GM12878 (cell line): Measurements from ENCODE around the gene CAMLG. TPM values are rescaled to one million over a fixed set of nuclear protein-coding genes. Genes with fewer than 3 reads are reported as not detected.
"Not testable (repeated sequence)": the region's sequence is repeated elsewhere in the genome, so short reads cannot be mapped to it uniquely, and the experiment has no call there.

ENCODE experiments used
- ATAC-seq: fragments of 200-7000 bp; cut with Tn5 transposase; 3 replicates; pipeline ENCODE4 v1.9.1; 2020; ENCODE audit warnings: mild to moderate bottlenecking, moderate library complexity
- BruUV-seq: library from RNA; stranded (reverse); fragments of 400-500 nt; replicated peaks from 2 replicates; lab custom pipeline; 2021; lab: Mats Ljungman, UMichigan
- CTCF ChIA-PET: fragments of 300-600 bp; sonication (Branson Sonifier 250); formaldehyde crosslinking; extraction: SDS; loops from one replicate; lab custom pipeline; 2021; ENCODE audit warnings: inconsistent platforms; lab: Yijun Ruan, JAX
- POLR2A ChIA-PET: fragments of 350-600 bp; formaldehyde crosslinking; extraction: SDS; loops from one replicate; lab custom pipeline; 2021; ENCODE audit warnings: inconsistent platforms; lab: Charles Lee
- RAD21 ChIA-PET: fragments of 300-600 bp; sonication (Branson Sonifier 250); formaldehyde crosslinking; loops from one replicate; lab custom pipeline; 2023; ENCODE audit warnings: antibody characterized with exemption; ENCODE audit not compliant: unreplicated experiment; lab: Charles Lee
- SMC1A ChIA-PET: fragments of 300-600 bp; sonication (Branson Sonifier 250); formaldehyde crosslinking; loops from one replicate; lab custom pipeline; 2023; ENCODE audit not compliant: unreplicated experiment, uncharacterized antibody; lab: Charles Lee
- DNase-seq: peaks from one replicate; pipeline ENCODE4 v3.0.0-alpha.2; 2011; ENCODE audit warnings: low read depth, low spot score
- FAIRE-seq: peaks from 3 replicates; lab custom pipeline; 2011; peaks lifted over from hg19 to GRCh38; lab: Jason Lieb, UNC
- H2AFZ ChIP-seq: 2 replicates; pipeline ENCODE4 v1.6.0; 2011; ENCODE audit warnings: low read depth, low read length, control low read depth; ENCODE audit not compliant: control insufficient read depth
- H3K27ac ChIP-seq: 2 replicates; pipeline ENCODE4 v1.5.1; 2011; ENCODE audit warnings: control low read depth; ENCODE audit not compliant: control insufficient read depth, insufficient read depth
- H3K27me3 ChIP-seq, 2 experiments: replicated peaks in 1 of 2; 2 replicates each; pipeline versions ENCODE4 v1.6.0 to v1.6.1; 2011; ENCODE audit warnings: low read length in 1 of 2; ENCODE audit not compliant: control insufficient read depth in 2 of 2, insufficient read depth in 2 of 2
- H3K36me3 ChIP-seq, 2 experiments: 2 replicates each; pipeline ENCODE4 v1.5.1; 2011; ENCODE audit warnings: low read length in 1 of 2; ENCODE audit not compliant: control insufficient read depth in 2 of 2, insufficient read depth in 2 of 2
- H3K4me1 ChIP-seq: 2 replicates; pipeline ENCODE4 v1.6.1; 2011; ENCODE audit warnings: mild to moderate bottlenecking, low read length, moderate library complexity, mixed read lengths; ENCODE audit not compliant: control insufficient read depth, insufficient read depth
- H3K4me2 ChIP-seq: 2 replicates; pipeline ENCODE4 v1.6.0; 2011; ENCODE audit warnings: control low read depth; ENCODE audit not compliant: control insufficient read depth, insufficient read depth
- H3K4me3 ChIP-seq: fragments of 200-600 bp; sonication (generic); 2 replicates; pipeline ENCODE4 v1.5.1; 2016
- H3K79me2 ChIP-seq: 2 replicates; pipeline ENCODE4 v1.6.0; 2011; ENCODE audit warnings: low read length; ENCODE audit not compliant: control insufficient read depth, insufficient read depth
- H3K9ac ChIP-seq: 2 replicates; pipeline ENCODE4 v1.8.0; 2011; ENCODE audit warnings: low read length, control low read depth, mixed read lengths; ENCODE audit not compliant: control insufficient read depth, insufficient read depth
- H3K9me3 ChIP-seq: replicated peaks from 3 replicates; pipeline ENCODE4 v1.5.1; 2011; ENCODE audit warnings: mild to moderate bottlenecking, low read length; ENCODE audit not compliant: control insufficient read depth, insufficient read depth
- H4K20me1 ChIP-seq: 2 replicates; pipeline ENCODE4 v1.6.0; 2011; ENCODE audit not compliant: control insufficient read depth, insufficient read depth
- ATF7 ChIP-seq: fragments of 450-650 bp; IDR thresholded peaks from 2 replicates; pipeline ENCODE4 v1.6.1; 2016; ENCODE audit warnings: low read depth, mild to moderate bottlenecking
- DPF2 ChIP-seq: fragments of 450-650 bp; IDR thresholded peaks from 2 replicates; pipeline ENCODE4 v1.6.1; 2017; ENCODE audit warnings: mild to moderate bottlenecking
- EGR1 ChIP-seq, 2 experiments: IDR thresholded peaks; 1 replicate in 1 of 2; 2 replicates in 1 of 2; pipeline ENCODE4 v1.6.1; 2011 to 2012; ENCODE audit warnings: low read depth in 2 of 2, low read length in 2 of 2, borderline replicate concordance in 1 of 2, mild to moderate bottlenecking in 1 of 2, moderate library complexity in 1 of 2
- IRF4 ChIP-seq: IDR thresholded peaks from 2 replicates; pipeline ENCODE4 v1.6.1; 2011; ENCODE audit warnings: low read depth, low read length
- SMARCA5 ChIP-seq: fragments of 450-650 bp; IDR thresholded peaks from 2 replicates; pipeline ENCODE4 v1.6.1; 2017; ENCODE audit warnings: mild to moderate bottlenecking
- SUPT20H ChIP-seq: IDR thresholded peaks from 2 replicates; pipeline ENCODE4 v1.6.1; 2011; ENCODE audit warnings: low read depth, mild to moderate bottlenecking, low read length, moderate library complexity, borderline replicate concordance; ENCODE audit not compliant: control insufficient read depth
- ZNF274 ChIP-seq: IDR thresholded peaks from one replicate; pipeline ENCODE4 v1.8.0; 2011; ENCODE audit not compliant: insufficient read length, insufficient read depth
- WGBS: methylation state at CpG from one replicate; pipeline ENCODE4 v1.1.6; 2016; ENCODE audit warnings: low lambda C conversion rate; ENCODE audit not compliant: insufficient replicate concordance, insufficient coverage; ENCODE audit errors: missing lambda C conversion rate; 5-methylcytosine and 5-hydroxymethylcytosine counted together
- in situ Hi-C: fragments of 300-500 bp; cut with MboI; formaldehyde crosslinking; loops from 9 replicates; pipeline ENCODE4 v1.14.3; 2018; ENCODE audit warnings: mixed read lengths
- intact Hi-C: fragments of 100-400 bp; cut with micrococcal nuclease; formaldehyde crosslinking; loops from one replicate; pipeline ENCODE4 v1.14.2; 2022; ENCODE audit not compliant: unreplicated experiment
- polyA plus RNA-seq, 11 experiments: library from polyadenylated mRNA; depleted of rRNA in 4 of 11; unstranded in 6 of 11; stranded (reverse) in 5 of 11; fragments of >200 nt; fragmentation: Nextera tagmentation in 4 of 11; fragmentation: Illumina TruSeq in 1 of 11; extraction: Ambion mirVana in 4 of 11; extraction: Trizol in 1 of 11; gene quantifications; 1 replicate in 1 of 11; 2 replicates in 10 of 11; pipeline versions ENCODE4 v1.2.1 to v1.2.3, GENCODE V29; 2011 to 2016; ENCODE audit warnings: inconsistent platforms in 2 of 11, missing spikeins in 2 of 11, low read depth in 1 of 11
- total RNA-seq, 4 experiments: library from RNA; depleted of rRNA in 3 of 4; stranded (reverse); fragments of >200 nt in 3 of 4; fragmentation: Illumina TruSeq in 1 of 4; extraction: Trizol in 1 of 4; gene quantifications; 2 replicates each; pipeline versions ENCODE4 v1.2.1 to v1.2.3, GENCODE V29; 2013 to 2021
- TF ChIP-seq, protein P1 (sequence below): fragments of 450-650 bp; IDR thresholded peaks from 2 replicates; pipeline ENCODE4 v1.6.1; 2018; ENCODE audit warnings: mild to moderate bottlenecking, low read depth, moderate library complexity; ENCODE audit not compliant: partially characterized antibody
- TF ChIP-seq, protein P2 (sequence below): IDR thresholded peaks from 2 replicates; pipeline ENCODE4 v1.6.1; 2012; ENCODE audit warnings: low read depth, low read length, improper control_type of control experiment
- TF ChIP-seq, protein P3 (sequence below): IDR thresholded peaks from 2 replicates; pipeline ENCODE4 v1.6.1; 2011; ENCODE audit warnings: mild to moderate bottlenecking, low read depth, low read length, moderate library complexity; ENCODE audit not compliant: insufficient replicate concordance
- TF ChIP-seq, protein P4 (sequence below): IDR thresholded peaks from 2 replicates; pipeline ENCODE4 v1.6.1; 2012; ENCODE audit warnings: low read depth, low read length, improper control_type of control experiment

CAMLG gene
- total and polyA plus RNA-seq, 10 of the 15 experiments (the other 5 are each of a cell fraction or from before 2014, with no cell fraction given), result 18.5 to 51.7 (median 25.5) TPM

DNA sequence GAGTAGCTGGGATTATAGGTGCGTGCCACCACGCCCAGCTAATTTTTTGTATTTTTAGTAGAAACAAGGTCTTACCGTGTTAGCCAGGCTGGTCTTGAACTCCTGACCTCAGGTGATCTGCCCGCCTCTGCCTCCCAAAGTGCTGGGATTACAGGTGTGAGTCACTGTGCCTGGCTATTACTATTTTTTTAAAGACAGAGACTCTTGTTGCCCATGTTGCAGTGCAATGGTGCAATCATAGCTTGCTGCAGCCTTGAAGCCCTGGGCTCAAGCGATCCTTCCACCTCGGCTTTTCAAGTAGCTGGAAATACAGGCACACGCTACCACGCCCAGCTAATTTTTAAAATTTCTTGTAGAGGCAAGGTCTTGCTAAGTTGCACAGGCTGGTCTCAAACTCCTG lies 48.2 kb upstream of the CAMLG start:
- RAD21 ChIA-PET, DNase-seq, in situ Hi-C loops, intact Hi-C loops, H3K4me3 ChIP-seq, H3K27me3 ChIP-seq, H3K4me1 ChIP-seq, H4K20me1 ChIP-seq, H3K4me2 ChIP-seq, H3K9ac ChIP-seq, ATAC-seq, POLR2A ChIA-PET, H3K27ac ChIP-seq, H3K79me2 ChIP-seq, BruUV-seq, FAIRE-seq, SMC1A ChIA-PET, H2AFZ ChIP-seq, H3K9me3 ChIP-seq: not testable (repeated sequence)
- CTCF ChIA-PET, result interaction anchor here (0.8 kb wide), 1 partner anchor 50 kb away, joined by 5 read pairs; no protein-coding TSS in a partner anchor
- peaks cover 6 to 28% of the 10 kb centered on the region in 2 experiments for H3K36me3 ChIP-seq
- WGBS, result 98% methylated on average over 8 of the region's 8 CpGs

DNA sequence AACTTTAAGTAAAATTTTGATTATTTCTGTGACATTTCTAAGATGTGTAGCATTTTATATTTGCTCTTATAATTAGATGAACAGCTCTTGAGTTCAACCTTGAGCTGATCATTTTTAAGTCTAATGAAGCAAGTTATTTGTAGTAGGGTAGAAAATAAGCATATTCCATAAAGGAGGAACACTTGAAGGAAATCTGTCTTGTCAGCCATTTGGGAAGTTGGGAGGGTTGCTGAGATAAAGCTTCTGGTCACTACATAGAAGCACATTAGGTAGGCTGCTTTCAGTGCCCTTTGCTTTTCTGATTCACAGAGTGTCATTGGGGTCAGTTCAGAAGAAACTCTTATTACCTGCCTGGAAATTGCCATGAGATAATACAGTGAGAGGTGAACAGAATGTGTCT lies 45.6 kb upstream of the CAMLG start:
- no peak overlapping the region for H3K9ac ChIP-seq
- H3K4me2 ChIP-seq, result no peak overlapping the region
- H3K4me3 ChIP-seq, result no peak overlapping the region
- CTCF ChIA-PET, result interaction anchor here (0.6 kb wide), 1 partner anchor 404 kb away, joined by 4 read pairs; no protein-coding TSS in a partner anchor
- POLR2A ChIA-PET, result no interaction called here
- H3K79me2 ChIP-seq, result no peaks in the 10 kb centered on the region
- BruUV-seq, result TSS peak; percentile 42
- H3K27ac ChIP-seq, result no peak overlapping the region
- peaks cover 6 to 25% of the 10 kb centered on the region in 2 experiments for H3K36me3 ChIP-seq
- SMC1A ChIA-PET, result interaction anchor here (1.5 kb wide), 1 partner anchor 105 kb away, joined by 3 read pairs; no protein-coding TSS in a partner anchor
- H3K9me3 ChIP-seq, result no peaks in the 10 kb centered on the region
- FAIRE-seq, result no peak
- no peak overlapping the region for H2AFZ ChIP-seq
- no peak for DNase-seq
- RAD21 ChIA-PET, result no interaction called here
- in situ Hi-C loops (no loop called here), intact Hi-C loops (no loop called here)
- no peaks in the 10 kb centered on the region for H3K4me1 ChIP-seq
- H4K20me1 ChIP-seq, result no peaks in the 10 kb centered on the region
- ATAC-seq, result no peak
- no peaks in the 10 kb centered on the region for H3K27me3 ChIP-seq
- TF ChIP-seq, protein P1, sequence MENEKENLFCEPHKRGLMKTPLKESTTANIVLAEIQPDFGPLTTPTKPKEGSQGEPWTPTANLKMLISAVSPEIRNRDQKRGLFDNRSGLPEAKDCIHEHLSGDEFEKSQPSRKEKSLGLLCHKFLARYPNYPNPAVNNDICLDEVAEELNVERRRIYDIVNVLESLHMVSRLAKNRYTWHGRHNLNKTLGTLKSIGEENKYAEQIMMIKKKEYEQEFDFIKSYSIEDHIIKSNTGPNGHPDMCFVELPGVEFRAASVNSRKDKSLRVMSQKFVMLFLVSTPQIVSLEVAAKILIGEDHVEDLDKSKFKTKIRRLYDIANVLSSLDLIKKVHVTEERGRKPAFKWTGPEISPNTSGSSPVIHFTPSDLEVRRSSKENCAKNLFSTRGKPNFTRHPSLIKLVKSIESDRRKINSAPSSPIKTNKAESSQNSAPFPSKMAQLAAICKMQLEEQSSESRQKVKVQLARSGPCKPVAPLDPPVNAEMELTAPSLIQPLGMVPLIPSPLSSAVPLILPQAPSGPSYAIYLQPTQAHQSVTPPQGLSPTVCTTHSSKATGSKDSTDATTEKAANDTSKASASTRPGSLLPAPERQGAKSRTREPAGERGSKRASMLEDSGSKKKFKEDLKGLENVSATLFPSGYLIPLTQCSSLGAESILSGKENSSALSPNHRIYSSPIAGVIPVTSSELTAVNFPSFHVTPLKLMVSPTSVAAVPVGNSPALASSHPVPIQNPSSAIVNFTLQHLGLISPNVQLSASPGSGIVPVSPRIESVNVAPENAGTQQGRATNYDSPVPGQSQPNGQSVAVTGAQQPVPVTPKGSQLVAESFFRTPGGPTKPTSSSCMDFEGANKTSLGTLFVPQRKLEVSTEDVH, result no peak
- TF ChIP-seq, protein P2, sequence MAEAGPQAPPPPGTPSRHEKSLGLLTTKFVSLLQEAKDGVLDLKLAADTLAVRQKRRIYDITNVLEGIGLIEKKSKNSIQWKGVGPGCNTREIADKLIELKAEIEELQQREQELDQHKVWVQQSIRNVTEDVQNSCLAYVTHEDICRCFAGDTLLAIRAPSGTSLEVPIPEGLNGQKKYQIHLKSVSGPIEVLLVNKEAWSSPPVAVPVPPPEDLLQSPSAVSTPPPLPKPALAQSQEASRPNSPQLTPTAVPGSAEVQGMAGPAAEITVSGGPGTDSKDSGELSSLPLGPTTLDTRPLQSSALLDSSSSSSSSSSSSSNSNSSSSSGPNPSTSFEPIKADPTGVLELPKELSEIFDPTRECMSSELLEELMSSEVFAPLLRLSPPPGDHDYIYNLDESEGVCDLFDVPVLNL, result no peak
- TF ChIP-seq, protein P3, sequence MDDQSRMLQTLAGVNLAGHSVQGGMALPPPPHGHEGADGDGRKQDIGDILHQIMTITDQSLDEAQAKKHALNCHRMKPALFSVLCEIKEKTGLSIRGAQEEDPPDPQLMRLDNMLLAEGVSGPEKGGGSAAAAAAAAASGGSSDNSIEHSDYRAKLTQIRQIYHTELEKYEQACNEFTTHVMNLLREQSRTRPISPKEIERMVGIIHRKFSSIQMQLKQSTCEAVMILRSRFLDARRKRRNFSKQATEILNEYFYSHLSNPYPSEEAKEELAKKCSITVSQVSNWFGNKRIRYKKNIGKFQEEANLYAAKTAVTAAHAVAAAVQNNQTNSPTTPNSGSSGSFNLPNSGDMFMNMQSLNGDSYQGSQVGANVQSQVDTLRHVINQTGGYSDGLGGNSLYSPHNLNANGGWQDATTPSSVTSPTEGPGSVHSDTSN, result no peak
- TF ChIP-seq SUPT20H (no peak), ZNF274 (no peak), DPF2 (no peak), IRF4 (no peak), SMARCA5 (no peak), ATF7 (no peak), EGR1 (IDR thresholded peaks at IDR 0.05; ENCODE audit: borderline replicate concordance in 1 of 2, low read depth in 2 of 2, low read length in 2 of 2) (no peak)
- TF ChIP-seq, protein P4, sequence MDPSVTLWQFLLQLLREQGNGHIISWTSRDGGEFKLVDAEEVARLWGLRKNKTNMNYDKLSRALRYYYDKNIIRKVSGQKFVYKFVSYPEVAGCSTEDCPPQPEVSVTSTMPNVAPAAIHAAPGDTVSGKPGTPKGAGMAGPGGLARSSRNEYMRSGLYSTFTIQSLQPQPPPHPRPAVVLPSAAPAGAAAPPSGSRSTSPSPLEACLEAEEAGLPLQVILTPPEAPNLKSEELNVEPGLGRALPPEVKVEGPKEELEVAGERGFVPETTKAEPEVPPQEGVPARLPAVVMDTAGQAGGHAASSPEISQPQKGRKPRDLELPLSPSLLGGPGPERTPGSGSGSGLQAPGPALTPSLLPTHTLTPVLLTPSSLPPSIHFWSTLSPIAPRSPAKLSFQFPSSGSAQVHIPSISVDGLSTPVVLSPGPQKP, result no peak
